ENCODE results near the gene TANC1.

The TANC1 gene

GRCh38 chr2:159118115-159118858 is 149.8 kb downstream of the TANC1 start:
- FAIRE-seq, result peak; percentile 11
- DNase-seq (ENCODE audit: insufficient read length, low spot score), result no peak
- peak; percentile 95 for TF ChIP-seq CTCF (IDR thresholded peaks at IDR 0.05; ENCODE audit: insufficient read depth, missing control alignments)

- DNase-seq (ENCODE audit: insufficient read length, low spot score) (no peak), FAIRE-seq (no peak)
- no peak for TF ChIP-seq CTCF (IDR thresholded peaks at IDR 0.05; ENCODE audit: insufficient read depth, missing control alignments)
Measured at GRCh38 chr2:159118859-159119500, 150.5 kb downstream of the TANC1 start.

- FAIRE-seq (no peak), DNase-seq (ENCODE audit: insufficient read length, low spot score) (no peak)
- TF ChIP-seq CTCF (IDR thresholded peaks at IDR 0.05; ENCODE audit: insufficient read depth, missing control alignments), result no peak
Measured at GRCh38 chr2:159119652-159120257, 151.3 kb downstream of the TANC1 start.

- no peak for DNase-seq (ENCODE audit: insufficient read length, low spot score)
- FAIRE-seq, result no peak
- no peak for TF ChIP-seq CTCF (IDR thresholded peaks at IDR 0.05; ENCODE audit: insufficient read depth, missing control alignments)
Measured at GRCh38 chr2:159123786-159124185, 155.3 kb downstream of the TANC1 start.

- DNase-seq (ENCODE audit: insufficient read length, low spot score) (no peak), FAIRE-seq (no peak)
- no peak for TF ChIP-seq CTCF (IDR thresholded peaks at IDR 0.05; ENCODE audit: insufficient read depth, missing control alignments)
Measured at GRCh38 chr2:159124441-159124911, 156.0 kb downstream of the TANC1 start.

GRCh38 chr2:159124931-159125467 is 156.6 kb downstream of the TANC1 start:
- DNase-seq (ENCODE audit: insufficient read length, low spot score) (no peak), FAIRE-seq (no peak)
- TF ChIP-seq CTCF (IDR thresholded peaks at IDR 0.05; ENCODE audit: insufficient read depth, missing control alignments), result no peak
